GM12878 (cell line): Measurements from ENCODE around the gene ZNF3. TPM values are rescaled to one million over a fixed set of nuclear protein-coding genes. Genes with fewer than 3 reads are reported as not detected.
A peak's percentile ranks its signal among the peaks of the same experiment; 100 is the strongest.

ENCODE experiments used
- ASH2L ChIP-seq: fragments of 300-600, 200-600 bp; sonication (generic); IDR thresholded peaks from 2 replicates; pipeline ENCODE4 v1.6.1; 2017; ENCODE audit warnings: low read depth, mild to moderate bottlenecking, borderline replicate concordance
- BHLHE40 ChIP-seq, 2 experiments: fragments of 450-650 bp in 1 of 2; IDR thresholded peaks; 2 replicates each; pipeline ENCODE4 v1.6.1; 2011 to 2017; ENCODE audit warnings: low read depth in 2 of 2, borderline replicate concordance in 1 of 2, improper control_type of control experiment in 1 of 2, low read length in 1 of 2, mild to moderate bottlenecking in 1 of 2
- CEBPB ChIP-seq, 2 experiments: fragments of 150-350 bp in 1 of 2; IDR thresholded peaks; 2 replicates each; pipeline ENCODE4 v1.6.1; 2012 to 2014; ENCODE audit warnings: low read depth in 2 of 2, low read length in 2 of 2, borderline replicate concordance in 1 of 2, inconsistent platforms in 1 of 2
- CREM ChIP-seq: IDR thresholded peaks from 2 replicates; pipeline ENCODE4 v1.6.1; 2014; ENCODE audit warnings: antibody characterized with exemption, low read depth
- GATAD2B ChIP-seq: fragments of 450-650 bp; conservative IDR thresholded peaks from 2 replicates; pipeline ENCODE4 v1.6.1; 2017; ENCODE audit warnings: low read depth, mild to moderate bottlenecking, moderate library complexity
- HDAC2 ChIP-seq: fragments of 200-600 bp; sonication (generic); IDR thresholded peaks from 2 replicates; pipeline ENCODE4 v1.6.1; 2017
- MEF2B ChIP-seq: fragments of 450-650 bp; IDR thresholded peaks from 2 replicates; pipeline ENCODE4 v1.6.1; 2018; ENCODE audit warnings: mild to moderate bottlenecking, moderate library complexity; ENCODE audit not compliant: partially characterized antibody, poor library complexity, severe bottlenecking
- MXI1 ChIP-seq: fragments of 150-350 bp; IDR thresholded peaks from 2 replicates; pipeline ENCODE4 v1.6.1; 2011; ENCODE audit warnings: low read depth, mild to moderate bottlenecking, inconsistent platforms, low read length, improper control_type of control experiment
- NFXL1 ChIP-seq: fragments of 450-650 bp; IDR thresholded peaks from 2 replicates; pipeline ENCODE4 v1.6.1; 2017; ENCODE audit warnings: antibody characterized with exemption, mild to moderate bottlenecking, borderline replicate concordance
- POLR2AphosphoS2 ChIP-seq: IDR thresholded peaks from 2 replicates; pipeline ENCODE4 v1.6.1; 2011; ENCODE audit warnings: low read depth, mild to moderate bottlenecking, low read length, improper control_type of control experiment, moderate library complexity
- RUNX3 ChIP-seq: IDR thresholded peaks from 2 replicates; pipeline ENCODE4 v1.6.1; 2012; ENCODE audit warnings: low read length, inconsistent platforms
- SIN3A ChIP-seq: IDR thresholded peaks from 2 replicates; pipeline ENCODE4 v1.6.1; 2012; ENCODE audit warnings: low read depth, low read length, improper control_type of control experiment
- SREBF1 ChIP-seq: IDR thresholded peaks from 2 replicates; pipeline ENCODE4 v1.6.1; 2012; ENCODE audit warnings: mild to moderate bottlenecking, low read length
- TAF1 ChIP-seq: IDR thresholded peaks from 2 replicates; pipeline ENCODE4 v1.6.1; 2011; ENCODE audit warnings: mild to moderate bottlenecking, low read depth, low read length, borderline replicate concordance
- TBL1XR1 ChIP-seq: IDR thresholded peaks from 2 replicates; pipeline ENCODE4 v1.6.1; 2012; ENCODE audit warnings: low read depth, low read length, improper control_type of control experiment
- TCF12 ChIP-seq: IDR thresholded peaks from 2 replicates; pipeline ENCODE4 v1.6.1; 2011; ENCODE audit warnings: low read depth, mild to moderate bottlenecking, low read length
- TCF3 ChIP-seq: IDR thresholded peaks from 2 replicates; pipeline ENCODE4 v1.6.1; 2012; ENCODE audit warnings: low read depth, mild to moderate bottlenecking, low read length, borderline replicate concordance; ENCODE audit not compliant: insufficient read depth
- ZNF207 ChIP-seq: fragments of 450-650 bp; IDR thresholded peaks from 2 replicates; pipeline ENCODE4 v1.6.1; 2014; ENCODE audit warnings: antibody characterized with exemption, mild to moderate bottlenecking, borderline replicate concordance
- ZNF274 ChIP-seq: IDR thresholded peaks from one replicate; pipeline ENCODE4 v1.8.0; 2011; ENCODE audit not compliant: insufficient read length, insufficient read depth
- polyA plus RNA-seq, 11 experiments: library from polyadenylated mRNA; depleted of rRNA in 4 of 11; unstranded in 6 of 11; stranded (reverse) in 5 of 11; fragments of >200 nt; fragmentation: Nextera tagmentation in 4 of 11; fragmentation: Illumina TruSeq in 1 of 11; extraction: Ambion mirVana in 4 of 11; extraction: Trizol in 1 of 11; gene quantifications; 1 replicate in 1 of 11; 2 replicates in 10 of 11; pipeline versions ENCODE4 v1.2.1 to v1.2.3, GENCODE V29; 2011 to 2016; ENCODE audit warnings: inconsistent platforms in 2 of 11, missing spikeins in 2 of 11, low read depth in 1 of 11
- total RNA-seq, 4 experiments: library from RNA; depleted of rRNA in 3 of 4; stranded (reverse); fragments of >200 nt in 3 of 4; fragmentation: Illumina TruSeq in 1 of 4; extraction: Trizol in 1 of 4; gene quantifications; 2 replicates each; pipeline versions ENCODE4 v1.2.1 to v1.2.3, GENCODE V29; 2013 to 2021
- TF ChIP-seq, protein P1 (sequence below): fragments of 450-650 bp; IDR thresholded peaks from 2 replicates; pipeline ENCODE4 v1.6.1; 2017; ENCODE audit warnings: antibody characterized with exemption, mild to moderate bottlenecking, moderate library complexity
- TF ChIP-seq, protein P2 (sequence below): IDR thresholded peaks from 2 replicates; pipeline ENCODE4 v1.6.1; 2012; ENCODE audit warnings: mild to moderate bottlenecking, low read depth, low read length
- TF ChIP-seq, protein P3 (sequence below): fragments of 450-650 bp; IDR thresholded peaks from 2 replicates; pipeline ENCODE4 v1.6.1; 2016; ENCODE audit warnings: mild to moderate bottlenecking

Gene ZNF3
- total and polyA plus RNA-seq, 10 of the 15 experiments (the other 5 are each of a cell fraction or from before 2014, with no cell fraction given), result 17.2 to 37.4 (median 29.4) TPM

DNA sequence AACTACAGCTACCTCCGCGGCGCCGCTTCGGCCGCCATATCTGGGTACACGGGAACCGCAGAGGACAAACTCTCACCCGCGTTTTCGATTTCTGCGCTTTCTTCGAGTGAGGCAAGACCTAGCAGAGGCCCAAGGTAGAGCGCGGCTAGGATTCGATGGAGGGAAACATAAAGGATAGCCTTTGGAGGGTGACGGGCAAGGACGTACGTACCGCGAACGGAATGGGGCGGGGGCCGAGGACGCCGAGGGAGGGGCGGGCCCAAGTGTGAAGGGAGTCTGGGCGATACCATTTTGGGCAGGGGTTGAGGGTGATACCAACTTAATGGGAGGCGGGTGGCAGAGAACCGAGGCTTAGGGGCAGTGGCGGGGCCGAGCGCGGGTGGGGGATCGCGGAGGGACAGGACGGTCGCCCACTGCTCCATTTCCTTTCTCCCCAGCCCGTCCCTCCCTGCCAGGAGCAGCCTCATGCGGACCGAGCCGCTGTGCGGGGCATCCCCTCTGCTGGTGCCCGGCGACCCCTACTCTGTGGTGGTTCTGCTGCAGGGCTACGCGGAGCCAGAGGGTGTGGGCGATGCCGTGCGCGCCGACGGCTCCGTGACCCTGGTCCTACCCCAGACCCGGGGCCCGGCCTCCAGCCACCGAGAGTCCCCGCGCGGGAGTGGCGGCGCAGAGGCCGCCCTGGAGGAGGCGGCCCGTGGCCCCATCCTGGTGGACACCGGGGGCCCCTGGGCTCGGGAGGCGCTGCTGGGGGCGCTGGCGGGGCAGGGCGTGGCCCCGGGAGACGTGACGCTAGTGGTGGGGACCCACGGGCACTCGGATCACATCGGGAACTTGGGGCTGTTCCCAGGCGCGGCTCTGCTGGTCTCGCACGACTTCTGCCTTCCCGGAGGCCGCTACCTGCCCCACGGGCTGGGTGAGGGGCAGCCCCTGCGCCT is 45.7 kb upstream of the ZNF3 start, which contains the start of gene MBLAC1 (continued):
- 0 out of 2 replicates have a peak, but pooled peaks have one; percentile 25 for TF ChIP-seq MXI1
- TF ChIP-seq SIN3A, result 0 out of 2 replicates have a peak, but pooled peaks have one; percentile 23
- no peak for TF ChIP-seq TCF3
- peak; percentile 83; the same call in 1 of the 2 replicates for TF ChIP-seq GATAD2B
- TF ChIP-seq ASH2L, result no peak
- TF ChIP-seq, protein P1, sequence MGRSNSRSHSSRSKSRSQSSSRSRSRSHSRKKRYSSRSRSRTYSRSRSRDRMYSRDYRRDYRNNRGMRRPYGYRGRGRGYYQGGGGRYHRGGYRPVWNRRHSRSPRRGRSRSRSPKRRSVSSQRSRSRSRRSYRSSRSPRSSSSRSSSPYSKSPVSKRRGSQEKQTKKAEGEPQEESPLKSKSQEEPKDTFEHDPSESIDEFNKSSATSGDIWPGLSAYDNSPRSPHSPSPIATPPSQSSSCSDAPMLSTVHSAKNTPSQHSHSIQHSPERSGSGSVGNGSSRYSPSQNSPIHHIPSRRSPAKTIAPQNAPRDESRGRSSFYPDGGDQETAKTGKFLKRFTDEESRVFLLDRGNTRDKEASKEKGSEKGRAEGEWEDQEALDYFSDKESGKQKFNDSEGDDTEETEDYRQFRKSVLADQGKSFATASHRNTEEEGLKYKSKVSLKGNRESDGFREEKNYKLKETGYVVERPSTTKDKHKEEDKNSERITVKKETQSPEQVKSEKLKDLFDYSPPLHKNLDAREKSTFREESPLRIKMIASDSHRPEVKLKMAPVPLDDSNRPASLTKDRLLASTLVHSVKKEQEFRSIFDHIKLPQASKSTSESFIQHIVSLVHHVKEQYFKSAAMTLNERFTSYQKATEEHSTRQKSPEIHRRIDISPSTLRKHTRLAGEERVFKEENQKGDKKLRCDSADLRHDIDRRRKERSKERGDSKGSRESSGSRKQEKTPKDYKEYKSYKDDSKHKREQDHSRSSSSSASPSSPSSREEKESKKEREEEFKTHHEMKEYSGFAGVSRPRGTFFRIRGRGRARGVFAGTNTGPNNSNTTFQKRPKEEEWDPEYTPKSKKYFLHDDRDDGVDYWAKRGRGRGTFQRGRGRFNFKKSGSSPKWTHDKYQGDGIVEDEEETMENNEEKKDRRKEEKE, result peak; percentile 87
- no peak for TF ChIP-seq HDAC2
- TF ChIP-seq, protein P2, sequence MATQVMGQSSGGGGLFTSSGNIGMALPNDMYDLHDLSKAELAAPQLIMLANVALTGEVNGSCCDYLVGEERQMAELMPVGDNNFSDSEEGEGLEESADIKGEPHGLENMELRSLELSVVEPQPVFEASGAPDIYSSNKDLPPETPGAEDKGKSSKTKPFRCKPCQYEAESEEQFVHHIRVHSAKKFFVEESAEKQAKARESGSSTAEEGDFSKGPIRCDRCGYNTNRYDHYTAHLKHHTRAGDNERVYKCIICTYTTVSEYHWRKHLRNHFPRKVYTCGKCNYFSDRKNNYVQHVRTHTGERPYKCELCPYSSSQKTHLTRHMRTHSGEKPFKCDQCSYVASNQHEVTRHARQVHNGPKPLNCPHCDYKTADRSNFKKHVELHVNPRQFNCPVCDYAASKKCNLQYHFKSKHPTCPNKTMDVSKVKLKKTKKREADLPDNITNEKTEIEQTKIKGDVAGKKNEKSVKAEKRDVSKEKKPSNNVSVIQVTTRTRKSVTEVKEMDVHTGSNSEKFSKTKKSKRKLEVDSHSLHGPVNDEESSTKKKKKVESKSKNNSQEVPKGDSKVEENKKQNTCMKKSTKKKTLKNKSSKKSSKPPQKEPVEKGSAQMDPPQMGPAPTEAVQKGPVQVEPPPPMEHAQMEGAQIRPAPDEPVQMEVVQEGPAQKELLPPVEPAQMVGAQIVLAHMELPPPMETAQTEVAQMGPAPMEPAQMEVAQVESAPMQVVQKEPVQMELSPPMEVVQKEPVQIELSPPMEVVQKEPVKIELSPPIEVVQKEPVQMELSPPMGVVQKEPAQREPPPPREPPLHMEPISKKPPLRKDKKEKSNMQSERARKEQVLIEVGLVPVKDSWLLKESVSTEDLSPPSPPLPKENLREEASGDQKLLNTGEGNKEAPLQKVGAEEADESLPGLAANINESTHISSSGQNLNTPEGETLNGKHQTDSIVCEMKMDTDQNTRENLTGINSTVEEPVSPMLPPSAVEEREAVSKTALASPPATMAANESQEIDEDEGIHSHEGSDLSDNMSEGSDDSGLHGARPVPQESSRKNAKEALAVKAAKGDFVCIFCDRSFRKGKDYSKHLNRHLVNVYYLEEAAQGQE, result no peak
- TF ChIP-seq TCF12, result no peak
- TF ChIP-seq BHLHE40 (IDR thresholded peaks at IDR 0.05; ENCODE audit: borderline replicate concordance in 1 of 2, low read depth in 2 of 2, low read length in 1 of 2), result peak; percentile 94 to 95
- no peak; the same call in 1 of the 2 replicates for TF ChIP-seq NFXL1
- no peak for TF ChIP-seq CEBPB (IDR thresholded peaks at IDR 0.05; ENCODE audit: borderline replicate concordance in 1 of 2, low read depth in 2 of 2, low read length in 2 of 2)
- peak; percentile 94 for TF ChIP-seq SREBF1
- TF ChIP-seq TAF1, result no peak; the same call in 1 of the 2 replicates
- no peak for TF ChIP-seq ZNF274
- TF ChIP-seq TBL1XR1, result no peak
- no peak for TF ChIP-seq MEF2B
- peak; percentile 25; the same call in 1 of the 2 replicates for TF ChIP-seq CREM
- TF ChIP-seq POLR2AphosphoS2, result peak; percentile 86
- TF ChIP-seq, protein P3, sequence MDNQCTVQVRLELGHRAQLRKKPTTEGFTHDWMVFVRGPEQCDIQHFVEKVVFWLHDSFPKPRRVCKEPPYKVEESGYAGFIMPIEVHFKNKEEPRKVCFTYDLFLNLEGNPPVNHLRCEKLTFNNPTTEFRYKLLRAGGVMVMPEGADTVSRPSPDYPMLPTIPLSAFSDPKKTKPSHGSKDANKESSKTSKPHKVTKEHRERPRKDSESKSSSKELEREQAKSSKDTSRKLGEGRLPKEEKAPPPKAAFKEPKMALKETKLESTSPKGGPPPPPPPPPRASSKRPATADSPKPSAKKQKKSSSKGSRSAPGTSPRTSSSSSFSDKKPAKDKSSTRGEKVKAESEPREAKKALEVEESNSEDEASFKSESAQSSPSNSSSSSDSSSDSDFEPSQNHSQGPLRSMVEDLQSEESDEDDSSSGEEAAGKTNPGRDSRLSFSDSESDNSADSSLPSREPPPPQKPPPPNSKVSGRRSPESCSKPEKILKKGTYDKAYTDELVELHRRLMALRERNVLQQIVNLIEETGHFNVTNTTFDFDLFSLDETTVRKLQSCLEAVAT, result peak; percentile 84
- peak; percentile 88 for TF ChIP-seq RUNX3
- no peak for TF ChIP-seq ZNF207
